Tibial nerve (tissue), 4 donors: Measurements from ENCODE around the gene FBN2.

Experiments
- EP300 ChIP-seq, 2 donors: sonication (generic); formaldehyde crosslinking; IDR thresholded peaks; one replicate each; pipeline ENCODE4 v1.6.1; 2017; ENCODE audit warnings: antibody characterized with exemption in 2 of 2, mild to moderate bottlenecking in 1 of 2
- POLR2A ChIP-seq, 2 donors: fragments of 450-650 bp; IDR thresholded peaks; one replicate each; pipeline ENCODE4 v1.6.1; 2017; ENCODE audit warnings: antibody characterized with exemption in 2 of 2, mild to moderate bottlenecking in 2 of 2, moderate library complexity in 2 of 2
- TF ChIP-seq, protein P1 (sequence below), 5 experiments: fragments of 200-600 bp in 3 of 5; fragments of 450-650 bp in 2 of 5; sonication (generic) in 3 of 5; IDR thresholded peaks; one replicate each; pipeline ENCODE4 v1.5.1; 2016 to 2019; ENCODE audit warnings: antibody characterized with exemption in 5 of 5, mild to moderate bottlenecking in 3 of 5, moderate library complexity in 2 of 5

DNA sequence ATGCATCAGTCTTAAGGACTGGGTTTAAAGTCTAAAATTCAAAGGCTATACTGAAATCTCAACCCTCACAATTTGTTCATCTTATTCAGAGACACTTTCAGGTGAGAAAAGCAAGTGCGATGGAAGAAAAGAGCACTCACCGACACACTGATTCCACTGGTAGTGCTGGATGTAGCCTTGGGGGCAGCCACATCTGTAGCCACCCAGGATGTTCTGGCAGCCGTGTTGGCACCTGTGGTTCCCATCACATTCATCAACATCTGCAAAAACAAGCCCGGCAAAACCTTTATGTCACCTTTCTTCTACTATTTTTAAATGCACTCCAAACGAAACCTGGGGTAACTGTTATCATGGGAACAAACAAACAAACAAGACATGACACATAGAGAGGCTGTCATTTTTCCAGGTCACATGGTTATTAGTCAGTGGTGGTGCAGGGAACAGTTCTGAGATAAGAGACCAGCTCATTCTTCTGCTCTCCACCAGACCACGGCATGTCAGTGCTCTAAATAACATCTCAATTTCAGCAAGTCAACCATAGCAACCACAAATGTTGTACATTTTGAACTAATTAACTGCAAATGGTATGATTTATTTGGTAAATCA is 266.1 kb downstream of the FBN2 start:
- TF ChIP-seq, protein P1, sequence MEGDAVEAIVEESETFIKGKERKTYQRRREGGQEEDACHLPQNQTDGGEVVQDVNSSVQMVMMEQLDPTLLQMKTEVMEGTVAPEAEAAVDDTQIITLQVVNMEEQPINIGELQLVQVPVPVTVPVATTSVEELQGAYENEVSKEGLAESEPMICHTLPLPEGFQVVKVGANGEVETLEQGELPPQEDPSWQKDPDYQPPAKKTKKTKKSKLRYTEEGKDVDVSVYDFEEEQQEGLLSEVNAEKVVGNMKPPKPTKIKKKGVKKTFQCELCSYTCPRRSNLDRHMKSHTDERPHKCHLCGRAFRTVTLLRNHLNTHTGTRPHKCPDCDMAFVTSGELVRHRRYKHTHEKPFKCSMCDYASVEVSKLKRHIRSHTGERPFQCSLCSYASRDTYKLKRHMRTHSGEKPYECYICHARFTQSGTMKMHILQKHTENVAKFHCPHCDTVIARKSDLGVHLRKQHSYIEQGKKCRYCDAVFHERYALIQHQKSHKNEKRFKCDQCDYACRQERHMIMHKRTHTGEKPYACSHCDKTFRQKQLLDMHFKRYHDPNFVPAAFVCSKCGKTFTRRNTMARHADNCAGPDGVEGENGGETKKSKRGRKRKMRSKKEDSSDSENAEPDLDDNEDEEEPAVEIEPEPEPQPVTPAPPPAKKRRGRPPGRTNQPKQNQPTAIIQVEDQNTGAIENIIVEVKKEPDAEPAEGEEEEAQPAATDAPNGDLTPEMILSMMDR (IDR thresholded peaks at IDR 0.05): no peak
- TF ChIP-seq EP300 (IDR thresholded peaks at IDR 0.05) (no peak), POLR2A (IDR thresholded peaks at IDR 0.05) (no peak)
